Activated B cell treated with CpG ODN at 0.5 μM for 24 hours (primary cell): ENCODE data around the gene IGFBP4. TPM values are rescaled to one million over a fixed set of nuclear protein-coding genes. Genes with fewer than 3 reads are reported as not detected.

Experiments
- ATAC-seq: fragments of 200-7000 bp; cut with Tn5 transposase; one replicate; pipeline ENCODE4 v1.10.0; 2021; ENCODE audit warnings: low read depth, mild to moderate bottlenecking, moderate library complexity
- CTCF ChIA-PET: fragments of 350-600 bp; sonication (Branson Sonifier 250); formaldehyde crosslinking; loops from one replicate; lab custom pipeline; 2021; ENCODE audit warnings: antibody characterized with exemption; lab: Charles Lee
- POLR2A ChIA-PET: fragments of 350-600 bp; sonication (Branson Sonifier 250); formaldehyde crosslinking; loops from one replicate; lab custom pipeline; 2021; ENCODE audit warnings: antibody characterized with exemption; lab: Charles Lee
- DNase-seq: peaks from one replicate; pipeline ENCODE4 v3.0.0; 2022
- H3K27ac Mint-ChIP-seq: one replicate; pipeline ENCODE4 v1.8.0; 2020; ENCODE audit warnings: mixed read lengths
- H3K27me3 Mint-ChIP-seq: one replicate; pipeline ENCODE4 v1.8.0; 2021; ENCODE audit warnings: mixed read lengths
- H3K36me3 Mint-ChIP-seq: one replicate; pipeline ENCODE4 v1.8.0; 2021; ENCODE audit warnings: low read depth, mixed read lengths
- H3K4me1 Mint-ChIP-seq: one replicate; pipeline ENCODE4 v1.8.0; 2021; ENCODE audit warnings: mixed read lengths
- H3K4me3 Mint-ChIP-seq: one replicate; pipeline ENCODE4 v1.8.0; 2020; ENCODE audit warnings: mild to moderate bottlenecking, mixed read lengths
- H3K9me3 Mint-ChIP-seq: one replicate; pipeline ENCODE4 v1.8.0; 2020; ENCODE audit warnings: mixed read lengths
- intact Hi-C: fragments of 100-400 bp; cut with micrococcal nuclease; formaldehyde crosslinking; loops from one replicate; pipeline ENCODE4 v1.15.1; 2024
- total RNA-seq: library from RNA; stranded (reverse); gene quantifications from 2 replicates; pipeline ENCODE4 v1.2.3, GENCODE V29; 2022
- TF ChIP-seq, protein P1 (sequence below): fragments of 200-600 bp; IDR thresholded peaks from one replicate; pipeline ENCODE4 v1.8.0; 2022; ENCODE audit warnings: antibody characterized with exemption, mild to moderate bottlenecking

IGFBP4 gene
- total RNA-seq, 1 donor from 2014 or later = 18.0 TPM

DNA sequence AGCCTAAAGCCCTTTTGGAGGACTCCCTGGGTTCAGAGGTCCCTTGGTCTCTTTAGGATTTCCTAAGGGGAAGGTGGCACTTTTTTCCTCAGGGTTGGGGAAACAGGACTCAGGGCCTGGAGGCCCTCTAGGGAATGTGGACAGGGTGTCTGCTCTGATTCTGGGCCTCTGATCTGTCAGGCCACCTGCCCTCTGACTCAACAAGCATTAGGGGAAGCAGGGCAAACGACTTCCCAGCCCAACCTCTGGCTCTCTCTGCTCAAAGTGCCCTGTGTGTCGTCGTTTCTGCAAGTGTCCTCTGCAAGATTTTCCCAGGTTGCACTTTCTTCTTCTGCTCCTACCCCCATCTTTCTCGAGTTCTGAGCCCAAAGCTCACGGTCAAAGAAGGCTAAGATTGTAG, 6.6 kb upstream of the IGFBP4 start:
- Mint-ChIP-seq H3K4me1 (peaks cover 5% of the 10 kb centered on the region), H3K4me3 (no peak overlapping the region), H3K9me3 (no peaks in the 10 kb centered on the region), H3K27ac (no peak overlapping the region), H3K36me3 (no peaks in the 10 kb centered on the region), H3K27me3 (no peaks in the 10 kb centered on the region)
- intact Hi-C loops = no loop called here
- ChIA-PET POLR2A (no interaction called here), CTCF (interaction anchor here (0.6 kb wide), 1 partner anchor 79 kb away, joined by 3 read pairs; no protein-coding TSS in a partner anchor)
- TF ChIP-seq, protein P1, sequence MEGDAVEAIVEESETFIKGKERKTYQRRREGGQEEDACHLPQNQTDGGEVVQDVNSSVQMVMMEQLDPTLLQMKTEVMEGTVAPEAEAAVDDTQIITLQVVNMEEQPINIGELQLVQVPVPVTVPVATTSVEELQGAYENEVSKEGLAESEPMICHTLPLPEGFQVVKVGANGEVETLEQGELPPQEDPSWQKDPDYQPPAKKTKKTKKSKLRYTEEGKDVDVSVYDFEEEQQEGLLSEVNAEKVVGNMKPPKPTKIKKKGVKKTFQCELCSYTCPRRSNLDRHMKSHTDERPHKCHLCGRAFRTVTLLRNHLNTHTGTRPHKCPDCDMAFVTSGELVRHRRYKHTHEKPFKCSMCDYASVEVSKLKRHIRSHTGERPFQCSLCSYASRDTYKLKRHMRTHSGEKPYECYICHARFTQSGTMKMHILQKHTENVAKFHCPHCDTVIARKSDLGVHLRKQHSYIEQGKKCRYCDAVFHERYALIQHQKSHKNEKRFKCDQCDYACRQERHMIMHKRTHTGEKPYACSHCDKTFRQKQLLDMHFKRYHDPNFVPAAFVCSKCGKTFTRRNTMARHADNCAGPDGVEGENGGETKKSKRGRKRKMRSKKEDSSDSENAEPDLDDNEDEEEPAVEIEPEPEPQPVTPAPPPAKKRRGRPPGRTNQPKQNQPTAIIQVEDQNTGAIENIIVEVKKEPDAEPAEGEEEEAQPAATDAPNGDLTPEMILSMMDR = no peak
- ATAC-seq (no peak), DNase-seq (no peak)

DNA sequence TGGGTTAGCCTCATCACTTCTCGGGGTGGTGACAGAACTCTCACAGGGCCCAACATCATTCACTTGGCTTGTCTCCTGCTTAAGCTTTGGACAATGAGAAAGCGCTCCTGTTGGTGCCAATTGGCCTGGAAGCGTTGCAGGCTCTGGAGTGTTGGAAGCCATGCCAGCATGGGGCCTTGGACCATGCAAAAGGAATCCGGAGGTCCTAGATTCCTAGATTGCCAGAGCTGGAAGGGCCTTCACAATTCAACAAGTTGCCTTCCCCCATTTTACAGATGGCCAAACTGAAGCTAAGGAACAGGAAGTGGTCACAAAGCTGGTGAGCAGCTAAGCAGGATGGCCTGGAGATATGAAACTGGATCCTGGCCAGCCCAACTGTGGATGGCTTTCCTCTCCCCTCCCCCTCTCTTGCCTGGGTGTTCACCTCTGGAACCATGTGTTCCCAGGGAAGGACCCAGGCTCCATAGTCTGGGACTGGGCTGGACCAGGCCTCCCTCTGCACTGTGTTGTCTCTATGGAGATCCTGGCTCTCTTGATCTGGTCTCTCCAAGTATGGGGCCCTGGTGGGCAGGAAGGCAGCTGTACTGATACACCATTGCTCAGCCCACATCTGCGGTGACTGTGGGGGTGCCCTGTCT, 6.0 kb upstream of the IGFBP4 start:
- Mint-ChIP-seq H3K4me3 (no peak overlapping the region), H3K27me3 (no peaks in the 10 kb centered on the region), H3K4me1 (peaks cover 5% of the 10 kb centered on the region), H3K9me3 (no peaks in the 10 kb centered on the region), H3K27ac (no peak overlapping the region), H3K36me3 (no peaks in the 10 kb centered on the region)
- DNase-seq (no peak), ATAC-seq (no peak)
- ChIA-PET CTCF (interaction anchor here (0.6 kb wide), 2 partner anchors 79 to 85 kb away, joined by 3 read pairs; no protein-coding TSS in a partner anchor), POLR2A (no interaction called here)
- intact Hi-C loops = no loop called here
- TF ChIP-seq, protein P1 = no peak

DNA sequence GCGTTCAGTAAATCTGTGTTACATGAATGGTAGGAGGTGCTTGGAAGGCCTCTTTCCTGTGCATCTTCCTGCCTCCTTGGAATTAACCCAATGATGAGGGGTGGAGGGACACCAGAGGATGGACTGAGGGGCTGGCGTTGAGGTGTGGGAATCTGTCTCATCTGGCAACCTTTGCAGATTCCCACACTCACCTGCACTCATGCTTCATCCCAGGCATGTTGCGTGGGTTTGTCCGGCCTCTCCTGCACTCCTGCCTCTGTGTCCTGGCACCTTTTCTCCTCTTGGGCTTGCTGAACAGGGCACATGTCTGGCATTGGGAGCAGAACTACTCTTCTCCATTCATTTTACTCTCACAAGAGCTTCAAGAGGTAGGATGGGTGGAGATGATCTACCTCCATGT, 3.1 kb upstream of the IGFBP4 start:
- ATAC-seq = no peak
- H3K4me1 Mint-ChIP-seq = peaks cover 23% of the 10 kb centered on the region
- no peaks in the 10 kb centered on the region for H3K36me3 Mint-ChIP-seq
- no peak overlapping the region for H3K4me3 Mint-ChIP-seq
- no peak for DNase-seq
- H3K27me3 Mint-ChIP-seq = no peaks in the 10 kb centered on the region
- ChIA-PET POLR2A (interaction anchor here (1.0 to 1.3 kb wide), 2 partner anchors 36 to 118 kb away, joined by 3 to 6 read pairs; no protein-coding TSS in a partner anchor), CTCF (interaction anchor here (0.7 to 7.3 kb wide), 6 partner anchors 11 to 175 kb away, joined by 3 to 111 read pairs (median 4); no protein-coding TSS in a partner anchor)
- H3K9me3 Mint-ChIP-seq = no peaks in the 10 kb centered on the region
- H3K27ac Mint-ChIP-seq = no peak overlapping the region
- TF ChIP-seq, protein P1 = no peak
- intact Hi-C loops = loop anchor here (5.0 kb wide), 4 partner anchors 38 to 1207 kb away; no protein-coding TSS in a partner anchor

DNA sequence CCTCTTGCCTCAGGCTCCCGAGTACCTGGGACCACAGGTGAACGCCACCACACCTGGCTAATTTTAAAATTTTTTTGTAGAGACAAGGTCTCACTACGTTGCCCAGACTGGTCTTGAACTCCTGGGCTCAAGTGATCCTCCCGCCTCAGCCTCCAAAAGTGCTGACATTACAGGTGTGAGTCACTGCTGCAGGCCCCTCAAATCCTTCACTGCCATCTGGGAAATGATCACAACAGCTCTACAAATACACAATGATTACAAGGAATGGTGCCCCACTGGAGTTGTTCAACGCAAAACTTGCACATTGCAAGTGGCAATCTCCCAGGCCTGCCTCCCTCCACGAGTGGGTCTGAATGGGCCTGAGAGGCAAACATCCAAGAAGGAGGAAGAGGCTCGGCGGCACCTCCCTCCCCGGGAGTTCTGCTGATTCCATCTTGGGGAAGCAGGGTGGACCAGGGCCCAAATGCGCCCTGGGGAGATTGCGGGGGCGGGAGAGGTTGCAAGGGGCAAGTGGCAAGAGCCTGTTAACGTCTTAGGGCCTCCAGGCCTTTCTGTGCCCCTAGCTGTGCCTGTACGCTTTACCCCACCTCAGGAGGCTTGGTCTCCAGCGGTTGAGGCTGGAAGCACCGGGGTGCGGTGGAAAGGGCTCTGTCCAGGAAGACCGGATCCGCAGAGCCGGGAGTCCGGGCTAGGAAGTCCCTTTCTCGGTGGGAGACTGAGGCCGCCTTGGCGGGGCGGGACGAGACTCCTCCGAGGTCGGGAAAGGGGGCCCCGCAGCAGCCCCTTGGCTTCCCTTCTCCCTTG, 656 bp upstream of the IGFBP4 start:
- CTCF ChIA-PET = interaction anchor here (0.7 to 7.3 kb wide), 9 partner anchors 9 to 173 kb away, joined by 3 to 111 read pairs (median 4); no protein-coding TSS in a partner anchor
- H3K4me3 Mint-ChIP-seq = peak overlapping the region; percentile 69
- H3K4me1 Mint-ChIP-seq = peaks cover 33% of the 10 kb centered on the region
- intact Hi-C loops = loop anchor here (1.0 to 5.0 kb wide), 6 partner anchors 40 to 1205 kb away; no protein-coding TSS in a partner anchor
- DNase-seq = no peak
- TF ChIP-seq, protein P1 = no peak
- H3K36me3 Mint-ChIP-seq = no peaks in the 10 kb centered on the region
- POLR2A ChIA-PET = interaction anchor here (1.1 to 5.1 kb wide), 10 partner anchors 75 to 204 kb away, joined by 3 to 58 read pairs (median 6); partner anchors contain the start of gene CCR7
- H3K9me3 Mint-ChIP-seq = no peaks in the 10 kb centered on the region
- H3K27ac Mint-ChIP-seq = peak overlapping the region; percentile 35
- H3K27me3 Mint-ChIP-seq = no peaks in the 10 kb centered on the region
- no peak for ATAC-seq
